PC-3 (cell line): ENCODE measurements around the gene CPT1A. TPM values are rescaled to one million over a fixed set of nuclear protein-coding genes. Genes with fewer than 3 reads are reported as not detected.

ENCODE experiments used
- ATAC-seq: fragments of 200-7000 bp; cut with Tn5 transposase; 2 replicates; pipeline ENCODE4 v1.9.1; 2020; ENCODE audit warnings: mild to moderate bottlenecking, moderate library complexity
- BruUV-seq: library from RNA; stranded (reverse); fragments of 400-500 nt; replicated peaks from 2 replicates; lab custom pipeline; 2021; lab: Mats Ljungman, UMichigan
- CTCF ChIA-PET: fragments of 300-600 bp; sonication (Branson Sonifier 250); formaldehyde crosslinking; loops from one replicate; lab custom pipeline; 2022; ENCODE audit warnings: antibody characterized with exemption; lab: Charles Lee
- POLR2A ChIA-PET: fragments of 300-600 bp; sonication (Branson Sonifier 250); formaldehyde crosslinking; loops from one replicate; lab custom pipeline; 2022; ENCODE audit warnings: antibody characterized with exemption; ENCODE audit not compliant: unreplicated experiment; lab: Charles Lee
- DNase-seq: peaks from one replicate; pipeline ENCODE4 v3.0.0-alpha.2; 2015
- H2AFZ ChIP-seq: fragments of 300-600 bp; sonication (generic); 2 replicates; pipeline ENCODE4 v1.6.0; 2016; ENCODE audit warnings: antibody characterized with exemption, low read length
- H3F3A ChIP-seq: fragments of 300-600 bp; sonication (generic); one replicate; pipeline ENCODE4 v1.6.0; 2017; ENCODE audit warnings: antibody characterized with exemption, low read length, control low read depth, mild to moderate bottlenecking; ENCODE audit not compliant: unreplicated experiment
- H3K27ac ChIP-seq: fragments of 300-600 bp; sonication (generic); 2 replicates; pipeline ENCODE4 v1.5.1; 2016; ENCODE audit warnings: mild to moderate bottlenecking, low read length
- H3K27me3 ChIP-seq: fragments of 300-600 bp; sonication (generic); 2 replicates; pipeline ENCODE4 v1.6.1; 2016; ENCODE audit warnings: low read length, mixed read lengths
- H3K36me3 ChIP-seq: fragments of 300-600 bp; sonication (generic); 2 replicates; pipeline ENCODE4 v1.6.1; 2016; ENCODE audit warnings: low read depth, mixed run types, low read length, mixed read lengths
- H3K4me1 ChIP-seq: fragments of 300-600 bp; sonication (generic); 2 replicates; pipeline ENCODE4 v1.5.1; 2016; ENCODE audit warnings: low read length; ENCODE audit not compliant: insufficient read depth
- H3K4me2 ChIP-seq: fragments of 300-600 bp; sonication (generic); 2 replicates; pipeline ENCODE4 v1.6.0; 2016; ENCODE audit warnings: low read length
- H3K4me3 ChIP-seq: fragments of 300-600 bp; sonication (generic); 2 replicates; pipeline ENCODE4 v1.5.1; 2016; ENCODE audit warnings: mild to moderate bottlenecking, low read length, mixed read lengths
- H3K79me2 ChIP-seq: fragments of 300-600 bp; sonication (generic); 2 replicates; pipeline ENCODE4 v1.6.1; 2017; ENCODE audit warnings: low read length, mixed read lengths
- H3K9ac ChIP-seq: fragments of 300-600 bp; sonication (generic); 2 replicates; pipeline ENCODE4 v1.6.0; 2016; ENCODE audit warnings: mild to moderate bottlenecking, low read length
- H3K9me2 ChIP-seq: fragments of 300-600 bp; sonication (generic); replicated peaks from 2 replicates; pipeline ENCODE4 v1.6.1; 2016; ENCODE audit warnings: mixed run types, low read length, mixed read lengths
- H3K9me3 ChIP-seq: fragments of 300-600 bp; sonication (generic); 2 replicates; pipeline ENCODE4 v1.6.1; 2016; ENCODE audit warnings: low read length, mixed read lengths
- H4K20me1 ChIP-seq: fragments of 300-600 bp; sonication (generic); 2 replicates; pipeline ENCODE4 v1.6.1; 2016; ENCODE audit warnings: low read length, mixed read lengths
- EZH2 ChIP-seq: fragments of 300-600 bp; sonication (generic); IDR thresholded peaks from one replicate; pipeline ENCODE4 v1.6.1; 2017; ENCODE audit warnings: antibody characterized with exemption, mild to moderate bottlenecking, low read length; ENCODE audit not compliant: unreplicated experiment
- EZH2phosphoT487 ChIP-seq: fragments of 300-600 bp; sonication (generic); IDR thresholded peaks from 2 replicates; pipeline ENCODE4 v1.6.1; 2018; ENCODE audit warnings: mild to moderate bottlenecking, antibody characterized with exemption, low read length, borderline replicate concordance
- intact Hi-C: fragments of 100-400 bp; cut with micrococcal nuclease; formaldehyde crosslinking; loops from 2 replicates; pipeline ENCODE4 v1.9.0; 2023
- total RNA-seq: library from RNA; depleted of rRNA; stranded (reverse); fragments of >200 nt; gene quantifications from 2 replicates; pipeline ENCODE4 v1.2.3, GENCODE V29; 2014
- TF ChIP-seq, protein P1 (sequence below): fragments of 300-600 bp; sonication (generic); conservative IDR thresholded peaks from 2 replicates; pipeline ENCODE4 v1.5.1; 2017; ENCODE audit warnings: antibody characterized with exemption, low read depth, mild to moderate bottlenecking, low read length

Gene CPT1A
- total RNA-seq, 1 experiment from 2014 or later, result 38.1 TPM

DNA sequence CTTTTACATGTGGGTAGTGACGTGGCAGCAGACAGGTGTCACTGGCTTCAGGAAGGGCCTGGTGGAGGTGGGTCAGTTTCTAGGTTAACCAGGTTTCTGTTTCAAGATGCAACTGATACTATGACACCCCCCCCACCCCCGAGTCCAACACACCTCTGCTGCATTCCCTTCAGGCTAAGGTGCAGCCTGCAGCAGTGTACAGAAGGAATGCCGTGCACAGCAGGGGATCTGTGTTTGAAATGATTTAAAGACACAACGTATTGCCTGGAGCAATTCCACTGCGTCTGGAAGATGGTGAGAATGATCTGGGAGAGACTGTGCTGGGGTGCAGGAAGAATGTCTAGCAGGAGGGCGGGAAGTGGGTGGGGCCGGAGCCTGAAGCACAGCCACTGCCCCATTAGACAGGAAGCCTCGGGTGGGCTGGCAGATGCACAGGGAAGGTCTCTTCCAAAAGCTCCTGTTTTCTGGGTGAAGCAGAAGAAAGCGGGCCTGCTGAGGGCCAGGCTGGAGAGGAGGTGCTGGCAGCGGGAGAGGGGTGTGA is 78.5 kb downstream of the CPT1A start:
- TF ChIP-seq EZH2, result no peak
- no peak for TF ChIP-seq EZH2phosphoT487
- TF ChIP-seq, protein P1, sequence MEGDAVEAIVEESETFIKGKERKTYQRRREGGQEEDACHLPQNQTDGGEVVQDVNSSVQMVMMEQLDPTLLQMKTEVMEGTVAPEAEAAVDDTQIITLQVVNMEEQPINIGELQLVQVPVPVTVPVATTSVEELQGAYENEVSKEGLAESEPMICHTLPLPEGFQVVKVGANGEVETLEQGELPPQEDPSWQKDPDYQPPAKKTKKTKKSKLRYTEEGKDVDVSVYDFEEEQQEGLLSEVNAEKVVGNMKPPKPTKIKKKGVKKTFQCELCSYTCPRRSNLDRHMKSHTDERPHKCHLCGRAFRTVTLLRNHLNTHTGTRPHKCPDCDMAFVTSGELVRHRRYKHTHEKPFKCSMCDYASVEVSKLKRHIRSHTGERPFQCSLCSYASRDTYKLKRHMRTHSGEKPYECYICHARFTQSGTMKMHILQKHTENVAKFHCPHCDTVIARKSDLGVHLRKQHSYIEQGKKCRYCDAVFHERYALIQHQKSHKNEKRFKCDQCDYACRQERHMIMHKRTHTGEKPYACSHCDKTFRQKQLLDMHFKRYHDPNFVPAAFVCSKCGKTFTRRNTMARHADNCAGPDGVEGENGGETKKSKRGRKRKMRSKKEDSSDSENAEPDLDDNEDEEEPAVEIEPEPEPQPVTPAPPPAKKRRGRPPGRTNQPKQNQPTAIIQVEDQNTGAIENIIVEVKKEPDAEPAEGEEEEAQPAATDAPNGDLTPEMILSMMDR, result no peak
- Histone ChIP-seq H3K79me2 (no peaks in the 10 kb centered on the region), H3K4me3 (no peak overlapping the region), H3K27ac (no peak overlapping the region), H3K9me3 (no peaks in the 10 kb centered on the region), H3K4me1 (no peaks in the 10 kb centered on the region), H3K36me3 (peaks cover 14% of the 10 kb centered on the region; the same call in 1 of the 2 replicates), H3K9me2 (no peaks in the 10 kb centered on the region), H2AFZ (no peak overlapping the region), H3K9ac (no peak overlapping the region), H3F3A (no peaks in the 10 kb centered on the region), H3K4me2 (no peak overlapping the region), H3K27me3 (no peaks in the 10 kb centered on the region), H4K20me1 (no peaks in the 10 kb centered on the region)
- intact Hi-C loops, result no loop called here
- ChIA-PET POLR2A (no interaction called here), CTCF (no interaction called here)
- BruUV-seq, result no TSS peak
- no peak for DNase-seq
- ATAC-seq, result no peak

DNA sequence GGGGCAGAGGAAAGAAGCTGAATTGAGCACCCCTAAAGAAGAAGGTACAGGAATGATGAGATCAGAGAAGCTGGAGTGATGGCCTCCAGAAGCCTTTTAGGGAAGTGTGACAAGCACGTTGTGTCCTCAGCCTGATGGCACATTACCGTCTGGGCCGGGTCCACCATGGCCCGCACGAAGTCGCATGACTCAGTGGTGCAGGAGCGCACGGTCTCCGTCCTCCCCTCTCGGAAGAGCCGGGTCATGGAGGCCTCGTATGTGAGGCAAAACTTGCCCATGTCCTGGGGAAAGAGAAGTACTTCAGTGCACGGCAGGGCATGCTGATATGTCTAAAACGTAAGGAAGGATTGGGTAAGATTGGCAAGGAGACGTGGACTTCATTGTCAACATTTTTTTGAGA is 79.2 kb downstream of the CPT1A start:
- no peak overlapping the region for H3K9ac ChIP-seq
- no peak overlapping the region for H3K4me2 ChIP-seq
- ChIA-PET CTCF (no interaction called here), POLR2A (no interaction called here)
- TF ChIP-seq EZH2phosphoT487 (no peak), EZH2 (no peak)
- TF ChIP-seq, protein P1, result no peak
- no peaks in the 10 kb centered on the region for H3K4me1 ChIP-seq
- H2AFZ ChIP-seq, result no peak overlapping the region
- no peaks in the 10 kb centered on the region for H3K79me2 ChIP-seq
- H4K20me1 ChIP-seq, result no peaks in the 10 kb centered on the region
- H3K27ac ChIP-seq, result no peak overlapping the region
- no peaks in the 10 kb centered on the region for H3K9me3 ChIP-seq
- no peak overlapping the region for H3K4me3 ChIP-seq
- H3K27me3 ChIP-seq, result no peaks in the 10 kb centered on the region
- no peak for DNase-seq
- ATAC-seq, result no peak
- intact Hi-C loops, result no loop called here
- no peaks in the 10 kb centered on the region for H3K9me2 ChIP-seq
- H3K36me3 ChIP-seq, result peaks cover 21% of the 10 kb centered on the region
- no peaks in the 10 kb centered on the region for H3F3A ChIP-seq
- BruUV-seq, result no TSS peak

DNA sequence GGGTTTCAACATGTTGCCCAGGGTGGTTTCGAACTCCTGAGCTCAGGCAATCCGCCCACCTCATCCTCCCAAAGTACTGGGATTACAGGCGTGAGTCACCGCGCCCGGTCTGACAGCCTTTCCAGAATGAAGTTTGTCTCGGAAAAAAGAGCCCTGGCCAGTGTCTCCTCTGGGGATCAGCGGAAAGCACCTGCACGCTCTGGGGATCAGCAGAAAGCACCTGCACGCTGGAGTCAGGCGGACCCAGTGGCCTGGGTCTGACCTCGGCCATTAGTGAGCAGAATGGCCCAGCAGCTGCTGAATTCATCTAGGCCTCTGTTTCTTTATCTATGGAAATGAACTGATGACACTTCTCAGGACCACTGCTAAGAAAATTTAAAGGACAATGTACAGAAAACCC is 79.9 kb downstream of the CPT1A start:
- intact Hi-C loops, result no loop called here
- ChIA-PET POLR2A (no interaction called here), CTCF (no interaction called here)
- H3K9me2 ChIP-seq, result no peaks in the 10 kb centered on the region
- TF ChIP-seq, protein P1, result no peak
- TF ChIP-seq EZH2 (no peak), EZH2phosphoT487 (no peak)
- H2AFZ ChIP-seq, result no peak overlapping the region
- H3K79me2 ChIP-seq, result no peaks in the 10 kb centered on the region
- H3K27ac ChIP-seq, result no peak overlapping the region
- peaks cover 27% of the 10 kb centered on the region for H3K36me3 ChIP-seq
- H3F3A ChIP-seq, result no peaks in the 10 kb centered on the region
- DNase-seq, result no peak
- no peaks in the 10 kb centered on the region for H3K4me1 ChIP-seq
- no peaks in the 10 kb centered on the region for H4K20me1 ChIP-seq
- no peaks in the 10 kb centered on the region for H3K9me3 ChIP-seq
- no peak overlapping the region for H3K9ac ChIP-seq
- no peaks in the 10 kb centered on the region for H3K27me3 ChIP-seq
- BruUV-seq, result no TSS peak
- no peak overlapping the region for H3K4me3 ChIP-seq
- H3K4me2 ChIP-seq, result no peak overlapping the region
- no peak for ATAC-seq
